IPS DF 19.7 (cell line): ENCODE results near the gene CDPF1.
"Not testable (repeated sequence)": the region's sequence is repeated elsewhere in the genome, so short reads cannot be mapped to it uniquely, and the experiment has no call there.

Experiments
- DNase-seq: peaks from one replicate; pipeline ENCODE4 v3.0.0-alpha.2; 2013; ENCODE audit warnings: low read depth, low spot score

The CDPF1 gene

DNA sequence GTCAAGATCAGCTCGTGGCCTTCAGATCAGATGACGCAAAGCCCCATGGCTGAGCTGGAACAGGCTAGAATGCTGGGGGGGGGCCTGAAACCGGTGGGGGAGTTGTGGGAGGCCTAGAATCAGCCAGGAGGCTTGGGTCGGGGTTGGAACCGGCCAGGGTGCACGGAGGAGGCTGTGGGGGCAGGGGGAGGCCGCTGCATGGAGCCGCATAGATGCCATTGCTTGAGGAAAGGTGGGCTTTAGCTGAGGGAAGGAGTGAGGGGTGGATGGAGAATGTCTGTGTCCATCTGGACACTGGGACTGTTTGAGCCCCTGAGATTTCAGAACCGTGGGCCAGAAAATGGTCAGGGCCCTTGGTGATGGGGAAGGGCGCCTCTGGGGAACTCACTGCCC lies 25.2 kb downstream of the CDPF1 start:
- no peak for DNase-seq

DNA sequence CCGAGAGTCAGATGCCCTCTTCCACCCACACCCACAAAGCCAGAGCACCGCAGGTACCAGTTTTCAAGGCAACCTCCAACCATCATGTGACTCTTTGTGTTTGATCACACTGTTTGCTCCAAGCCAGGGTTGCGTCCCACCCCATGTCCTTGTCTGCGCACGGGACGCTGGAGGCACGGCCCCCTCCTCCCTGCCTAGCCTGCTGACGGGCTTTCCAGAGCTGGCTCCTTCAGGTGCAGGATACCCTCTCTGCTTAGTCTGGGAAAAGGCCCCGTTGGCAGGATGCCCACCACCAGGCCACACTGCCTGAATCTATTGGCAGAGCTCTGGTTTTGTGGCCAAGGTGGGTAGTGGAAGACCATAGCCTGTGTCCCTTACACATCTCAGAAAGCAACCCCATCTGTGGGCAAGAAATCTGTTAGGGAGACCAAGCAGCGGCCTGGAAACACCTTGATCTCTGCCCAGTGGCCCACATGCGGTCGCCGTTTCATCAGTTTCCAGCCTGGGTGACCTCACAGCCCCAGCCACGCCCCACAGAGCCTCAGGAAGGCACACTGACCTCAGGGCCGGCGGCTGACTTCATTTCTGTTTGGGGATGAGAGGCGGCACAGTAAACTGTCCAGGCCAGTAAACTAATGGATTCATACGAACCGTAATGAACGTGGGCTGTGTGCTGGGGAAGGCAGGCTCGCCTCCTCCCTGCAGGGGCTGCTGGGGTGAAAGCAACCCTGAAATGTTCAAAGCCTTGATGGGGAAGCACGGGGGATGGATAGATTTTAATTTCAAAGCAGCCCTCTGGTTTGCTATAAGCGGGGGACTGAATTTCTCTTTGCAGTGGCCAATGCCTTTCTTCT lies 25.8 kb downstream of the CDPF1 start:
- no peak for DNase-seq

DNA sequence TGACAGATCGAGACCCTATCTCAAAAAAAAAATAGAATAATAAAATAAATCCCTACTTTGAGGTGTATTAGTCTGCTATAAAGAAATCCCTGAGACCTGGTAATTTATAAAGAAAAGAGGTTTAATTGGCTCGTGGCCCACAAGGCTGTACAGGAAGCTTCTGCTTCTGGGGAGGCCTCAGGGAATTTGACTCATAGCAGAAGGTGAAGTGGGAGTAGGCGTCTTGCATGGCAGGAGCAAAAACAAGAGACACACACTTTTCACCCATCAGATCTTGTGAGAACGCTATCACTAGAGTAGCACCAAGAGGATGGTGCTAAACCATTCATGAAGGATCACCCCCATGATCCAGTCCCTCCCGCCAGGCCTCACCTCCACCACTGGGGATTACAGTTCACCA lies 29.2 kb downstream of the CDPF1 start:
- DNase-seq, result no peak

DNA sequence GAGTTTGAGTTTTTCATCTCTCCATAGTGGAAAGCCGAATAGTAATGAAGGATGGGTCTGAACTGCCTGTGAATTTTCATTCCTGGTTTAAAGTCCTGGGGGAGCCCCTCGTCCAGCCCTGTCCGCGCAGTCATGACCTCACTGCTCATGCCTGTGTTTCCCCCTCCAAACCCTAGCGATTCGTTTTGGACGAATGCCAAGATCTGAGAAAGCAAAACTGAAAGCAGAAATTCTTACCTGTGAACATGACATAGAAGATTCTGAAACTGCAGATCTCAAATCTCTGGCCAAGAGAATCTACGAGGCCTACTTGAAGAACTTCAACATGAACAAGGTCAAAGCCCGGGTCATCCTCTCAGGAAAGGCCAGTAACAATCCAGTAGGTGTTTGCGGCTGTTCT lies 30.5 kb downstream of the CDPF1 start:
- DNase-seq, result no peak

DNA sequence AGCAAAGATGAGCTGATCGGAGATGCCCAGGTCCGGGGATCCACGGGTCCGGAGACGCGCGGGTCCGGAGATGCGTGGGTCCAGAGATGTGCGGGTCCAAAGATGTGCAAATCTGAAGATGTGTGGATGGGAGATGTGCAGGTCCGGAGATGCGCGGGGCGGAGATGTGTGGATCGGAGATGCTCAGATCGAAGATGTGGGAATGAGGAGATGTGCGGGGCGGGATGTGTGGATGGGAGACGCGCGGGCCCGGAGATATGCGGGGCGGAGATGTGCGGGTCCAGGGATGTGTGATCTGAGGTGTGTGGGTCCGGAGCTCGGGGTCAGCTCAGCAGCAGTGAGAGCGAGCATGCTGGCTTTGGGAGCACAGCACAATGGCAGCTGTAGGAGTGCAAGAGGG lies 35.5 kb downstream of the CDPF1 start:
- DNase-seq, result no peak

DNA sequence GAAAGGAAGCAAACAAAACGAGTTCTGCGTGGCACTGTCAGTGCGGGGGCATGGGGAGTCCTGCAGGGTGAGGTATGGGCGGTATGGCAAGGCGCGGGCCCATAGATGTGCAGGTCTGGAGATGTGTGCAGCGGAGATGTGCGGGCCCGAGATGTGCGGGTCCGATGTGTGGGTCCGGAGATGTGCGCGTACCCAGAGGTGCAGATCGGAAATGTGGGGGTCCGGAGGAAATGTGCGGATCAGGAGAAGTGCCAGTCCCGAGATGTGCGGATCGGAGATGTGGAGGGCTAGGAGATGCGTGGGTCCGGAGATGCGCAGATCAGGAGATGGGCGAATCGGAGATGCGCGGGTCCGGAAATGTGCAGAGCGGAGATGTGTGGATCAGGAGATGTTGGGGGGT lies 35.9 kb downstream of the CDPF1 start:
- DNase-seq, result no peak

DNA sequence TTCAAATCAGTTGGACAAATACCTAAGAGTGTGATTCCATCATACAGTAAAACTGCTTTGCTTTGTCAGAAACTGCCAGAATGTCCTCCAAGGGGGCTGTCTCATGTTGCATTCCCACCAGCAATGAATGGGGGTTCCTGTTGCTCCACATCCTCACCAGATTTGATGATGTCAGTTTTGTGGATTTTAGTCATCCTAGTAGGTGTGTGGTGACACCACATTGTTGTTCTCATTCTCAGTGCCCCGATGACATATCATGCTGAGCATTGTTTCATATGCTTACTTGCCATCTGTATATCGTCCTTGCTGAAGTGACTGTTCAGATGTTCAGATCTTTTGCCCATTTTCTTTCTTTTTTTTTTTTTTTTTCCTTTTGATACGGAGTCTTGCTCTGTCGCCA lies 37.0 kb downstream of the CDPF1 start:
- DNase-seq, result no peak

DNA sequence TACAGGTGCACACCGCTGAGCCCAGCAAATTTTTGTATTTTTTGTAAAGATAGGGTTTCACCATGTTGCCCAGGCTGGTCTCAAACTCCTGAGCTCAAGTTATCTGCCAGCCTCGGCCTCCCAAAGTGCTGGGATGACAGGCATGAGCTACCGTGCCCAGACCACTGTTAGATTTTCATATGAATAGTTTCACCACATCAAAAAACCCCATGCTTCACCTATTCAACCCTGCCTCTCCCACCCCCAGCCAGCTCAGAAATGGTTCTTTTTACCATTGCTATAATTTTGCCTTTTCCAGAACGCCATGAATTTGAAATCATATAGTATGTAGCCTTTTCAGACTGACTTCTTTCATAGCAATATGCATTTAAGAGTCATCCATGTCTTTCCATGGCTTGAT lies 37.9 kb downstream of the CDPF1 start:
- no peak for DNase-seq

DNA sequence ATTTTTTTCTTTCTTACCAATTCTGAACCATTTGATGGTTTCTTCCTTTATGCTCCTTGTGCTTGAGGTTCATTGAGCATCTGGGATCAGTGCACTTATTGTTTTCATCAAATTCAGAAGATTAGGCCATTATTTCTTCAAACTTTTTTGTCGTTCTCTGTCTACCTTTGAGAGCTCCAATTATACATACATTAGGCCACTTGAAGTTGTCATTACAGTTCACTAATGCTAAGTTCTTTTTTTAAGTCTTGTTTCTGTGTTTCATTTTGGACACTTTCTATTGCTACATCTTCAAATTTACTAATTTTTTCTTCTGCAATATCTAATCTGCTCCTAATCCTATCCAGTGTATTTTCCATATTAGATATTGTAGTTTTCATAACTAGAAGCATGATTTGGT lies 40.8 kb downstream of the CDPF1 start:
- DNase-seq, result no peak

DNA sequence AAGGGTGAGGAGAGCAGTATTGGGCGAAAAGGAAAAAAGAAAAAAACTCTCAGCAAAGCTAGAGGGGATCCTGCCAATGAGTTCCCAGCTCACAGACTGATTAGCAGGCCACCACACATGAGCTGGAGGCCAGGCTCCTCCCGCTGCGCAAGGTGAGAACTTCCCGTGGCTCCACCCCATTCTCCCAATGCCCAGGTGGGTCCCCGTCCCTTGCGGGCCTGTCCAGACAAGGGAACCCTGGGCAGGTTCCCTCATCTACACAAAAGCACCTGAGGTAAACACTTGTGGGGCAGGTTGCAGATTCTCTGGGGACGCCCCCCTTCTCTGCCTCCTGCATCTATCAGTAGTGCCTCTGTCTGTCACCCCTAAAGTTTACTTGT lies 46.5 kb downstream of the CDPF1 start:
- no peak for DNase-seq

DNA sequence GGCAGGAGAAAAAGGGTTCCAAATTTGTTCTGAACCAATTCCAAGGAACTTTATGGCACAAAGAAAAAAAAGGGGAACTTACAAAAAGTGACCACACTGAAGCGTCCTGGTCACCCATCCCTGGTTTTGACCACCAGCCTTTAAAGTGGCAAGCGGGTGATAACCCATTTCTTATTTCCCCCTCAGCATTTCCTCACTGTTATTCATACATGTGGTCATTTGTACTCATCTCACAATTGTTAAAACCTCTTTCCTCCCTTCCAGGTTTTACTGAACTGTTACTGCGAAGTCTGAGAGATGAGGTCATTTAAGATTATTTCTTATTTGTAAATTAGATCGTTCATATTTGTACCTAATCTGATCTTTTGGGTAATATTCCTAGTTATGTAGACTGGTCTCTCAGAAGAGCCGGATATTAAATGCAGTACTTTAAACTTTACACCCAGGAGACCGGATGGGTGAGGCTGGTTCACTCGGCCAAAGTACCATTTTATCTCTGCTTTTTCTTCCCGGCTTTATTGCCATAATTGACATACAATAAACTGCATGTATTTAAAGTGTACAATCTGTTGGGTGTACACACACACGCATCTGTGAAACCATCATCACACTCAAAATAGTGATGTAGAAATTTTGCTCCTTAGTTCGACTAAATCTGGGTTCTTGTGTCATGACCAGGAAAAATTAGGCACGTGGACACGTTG lies 47.0 kb downstream of the CDPF1 start:
- no peak for DNase-seq

DNA sequence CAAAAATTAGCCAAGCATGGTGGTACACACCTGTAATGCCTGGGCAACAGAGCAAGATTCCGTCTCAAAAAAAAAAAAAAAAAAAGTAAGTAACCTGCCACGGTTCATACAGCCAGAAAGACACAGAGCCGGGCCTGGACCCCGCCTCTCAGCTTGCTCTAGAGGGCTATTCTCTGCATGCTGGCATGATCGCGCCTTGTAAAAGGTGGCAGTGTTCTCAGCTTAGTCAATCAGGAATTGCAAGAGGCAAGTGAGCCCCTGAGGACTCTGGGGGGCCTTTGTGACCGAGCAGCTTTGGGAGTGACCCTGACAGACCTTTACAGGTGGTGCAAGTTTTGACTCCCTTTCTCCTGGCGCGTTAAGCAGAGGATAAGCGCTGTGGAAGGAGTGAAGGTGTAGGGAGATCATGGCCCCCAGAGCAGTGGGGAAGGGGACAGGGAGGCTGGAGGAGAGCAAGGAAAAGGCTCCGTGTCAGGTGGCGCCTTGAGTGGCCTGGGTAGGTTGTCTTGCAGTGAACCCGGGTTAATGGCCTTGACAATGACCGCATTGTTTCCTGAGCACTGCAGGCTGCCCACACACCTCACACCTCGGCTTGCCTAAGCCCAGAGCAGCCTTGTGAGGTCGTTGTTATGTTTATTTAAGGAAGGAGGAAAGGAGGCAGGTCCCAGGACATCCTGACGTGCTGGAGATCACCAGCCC lies 48.9 kb downstream of the CDPF1 start:
- DNase-seq, result peak; percentile 71

DNA sequence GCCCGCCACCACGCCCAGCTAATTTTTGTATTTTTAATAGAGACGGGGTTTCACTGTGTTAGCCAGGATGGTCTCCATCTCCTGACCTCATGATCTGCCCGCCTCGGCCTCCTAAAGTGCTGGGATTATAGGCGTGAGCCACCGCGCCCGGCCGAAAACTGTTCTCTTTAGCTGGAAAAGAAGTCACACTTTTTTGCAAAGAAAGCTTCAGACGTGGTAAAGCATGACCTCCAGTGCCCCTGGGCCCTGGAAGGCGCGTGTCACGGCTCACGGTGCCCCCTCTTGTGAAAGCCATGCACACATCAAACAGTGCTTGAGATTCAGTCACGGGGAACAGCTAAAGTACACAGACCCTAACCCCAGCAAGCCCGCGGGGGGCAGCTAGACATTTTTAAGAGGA lies 51.3 kb downstream of the CDPF1 start:
- not testable (repeated sequence) for DNase-seq

DNA sequence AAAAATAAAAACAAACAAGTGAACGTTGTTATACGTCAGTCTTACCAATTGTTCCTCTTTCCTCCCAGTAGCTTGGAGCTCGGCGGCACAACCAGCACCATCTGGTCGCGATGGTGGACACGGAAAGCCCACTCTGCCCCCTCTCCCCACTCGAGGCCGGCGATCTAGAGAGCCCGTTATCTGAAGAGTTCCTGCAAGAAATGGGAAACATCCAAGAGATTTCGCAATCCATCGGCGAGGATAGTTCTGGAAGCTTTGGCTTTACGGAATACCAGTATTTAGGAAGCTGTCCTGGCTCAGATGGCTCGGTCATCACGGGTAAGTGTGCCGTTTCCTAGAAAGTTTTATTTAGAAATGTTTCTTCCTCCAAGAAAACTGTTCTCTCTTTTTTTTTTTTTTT lies 51.8 kb downstream of the CDPF1 start:
- no peak for DNase-seq

DNA sequence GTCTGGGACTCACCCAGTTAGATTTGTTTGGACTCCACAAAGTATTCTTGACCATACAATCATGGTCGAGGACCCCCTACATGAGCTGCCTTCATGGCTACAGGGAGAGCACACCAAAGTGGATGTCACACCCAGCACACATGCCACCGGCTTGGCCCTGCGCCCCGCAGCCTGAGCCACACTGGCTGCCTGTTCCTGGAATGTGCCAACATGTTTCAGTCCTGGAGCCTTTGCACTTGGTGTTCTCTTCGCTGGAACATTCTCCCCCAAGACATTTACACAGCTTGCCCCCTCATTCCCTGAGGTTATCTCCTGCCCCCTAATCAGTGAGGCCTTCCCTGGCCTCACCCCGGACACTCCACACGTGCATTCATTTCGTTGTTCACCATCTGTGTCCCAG lies 53.8 kb downstream of the CDPF1 start:
- no peak for DNase-seq

DNA sequence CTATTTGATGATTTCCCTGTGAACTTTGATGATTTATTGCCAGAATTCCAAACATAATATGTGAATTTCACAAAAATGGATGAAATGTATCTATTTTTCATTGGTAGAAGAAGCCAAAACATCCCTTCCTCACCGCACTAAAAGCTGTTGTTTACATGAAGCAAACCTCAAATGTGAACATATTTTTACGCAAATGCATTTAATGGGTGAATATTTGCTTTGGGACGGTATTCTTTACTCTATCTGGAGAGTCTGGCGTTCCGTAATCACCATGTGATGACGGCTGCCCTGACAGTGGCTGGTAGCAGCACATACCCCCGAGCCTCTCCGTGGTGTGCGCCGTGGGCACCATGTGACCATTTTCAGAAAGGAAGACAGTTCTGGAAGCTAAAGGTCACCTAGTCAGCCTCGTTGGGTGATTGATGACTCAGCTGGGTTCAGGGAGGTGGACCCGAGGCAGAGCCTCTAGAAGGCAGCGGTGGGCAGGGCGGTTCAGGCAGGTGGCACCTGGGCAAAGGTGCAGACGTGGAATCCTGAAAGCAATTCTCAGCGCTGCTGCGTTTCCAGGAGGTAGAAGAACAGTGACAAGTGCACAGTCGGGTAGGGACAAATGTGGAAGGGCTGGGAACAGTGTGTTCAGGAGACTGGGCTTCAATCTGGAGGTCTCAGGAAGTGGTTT lies 54.5 kb downstream of the CDPF1 start:
- no peak for DNase-seq
